ENCODE data around the gene LIN7A. TPM values are rescaled to one million over a fixed set of nuclear protein-coding genes. Genes with fewer than 3 reads are reported as not detected.

LIN7A gene
- total RNA-seq, 1 donor from 2014 or later: 27.7 TPM

DNA sequence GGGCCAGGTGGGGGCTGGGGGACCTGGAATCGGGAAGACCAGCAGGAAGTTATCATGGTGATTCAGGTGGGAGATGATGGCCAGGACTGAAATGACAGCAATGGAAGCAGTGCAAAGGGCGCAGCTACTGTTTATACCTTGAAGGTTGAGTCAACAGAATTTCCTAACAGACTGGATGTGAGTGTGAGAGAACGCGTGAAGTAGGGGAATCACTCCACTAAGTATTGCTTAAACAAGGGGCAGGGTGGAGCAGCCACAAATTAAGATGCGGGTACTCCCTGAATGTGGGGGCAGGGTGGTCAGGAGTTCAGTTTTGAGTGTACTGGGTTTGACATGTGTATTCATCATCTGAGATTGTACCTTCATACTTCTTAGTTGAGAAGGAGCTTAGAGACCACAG is 175.9 kb downstream of the LIN7A start:
- Mint-ChIP-seq H3K27ac (ENCODE audit: unreplicated experiment) (no peak overlapping the region), H3K36me3 (ENCODE audit: unreplicated experiment) (no peaks in the 10 kb centered on the region), H3K4me1 (ENCODE audit: unreplicated experiment) (peaks cover 5% of the 10 kb centered on the region), H3K9me3 (ENCODE audit: unreplicated experiment) (no peaks in the 10 kb centered on the region), H3K4me3 (ENCODE audit: unreplicated experiment) (no peak overlapping the region), H3K27me3 (ENCODE audit: unreplicated experiment) (no peaks in the 10 kb centered on the region)
- TF ChIP-seq CTCF (IDR thresholded peaks at IDR 0.05): no peak
- no peak for DNase-seq (ENCODE audit: extremely low spot score, unreplicated experiment)

- Mint-ChIP-seq H3K4me3 (ENCODE audit: unreplicated experiment) (no peak overlapping the region), H3K27me3 (ENCODE audit: unreplicated experiment) (no peaks in the 10 kb centered on the region), H3K4me1 (ENCODE audit: unreplicated experiment) (peaks cover 3% of the 10 kb centered on the region), H3K36me3 (ENCODE audit: unreplicated experiment) (no peaks in the 10 kb centered on the region), H3K27ac (ENCODE audit: unreplicated experiment) (no peak overlapping the region), H3K9me3 (ENCODE audit: unreplicated experiment) (no peaks in the 10 kb centered on the region)
- DNase-seq (ENCODE audit: extremely low spot score, unreplicated experiment): no peak
- no peak for TF ChIP-seq CTCF (IDR thresholded peaks at IDR 0.05)
These were observed 180.9 kb downstream of the LIN7A start for GRCh38 chr12:80756875-80757274.

GRCh38 chr12:80754274-80754673 is 183.5 kb downstream of the LIN7A start:
- H3K27me3 Mint-ChIP-seq (ENCODE audit: unreplicated experiment): no peaks in the 10 kb centered on the region
- no peak for DNase-seq (ENCODE audit: extremely low spot score, unreplicated experiment)
- H3K36me3 Mint-ChIP-seq (ENCODE audit: unreplicated experiment): no peaks in the 10 kb centered on the region
- no peak overlapping the region for H3K27ac Mint-ChIP-seq (ENCODE audit: unreplicated experiment)
- peaks cover 5% of the 10 kb centered on the region for H3K9me3 Mint-ChIP-seq (ENCODE audit: unreplicated experiment)
- H3K4me3 Mint-ChIP-seq (ENCODE audit: unreplicated experiment): no peak overlapping the region
- peaks cover 3% of the 10 kb centered on the region for H3K4me1 Mint-ChIP-seq (ENCODE audit: unreplicated experiment)
- no peak for TF ChIP-seq CTCF (IDR thresholded peaks at IDR 0.05)

- Mint-ChIP-seq H3K27ac (ENCODE audit: unreplicated experiment) (no peak overlapping the region), H3K9me3 (ENCODE audit: unreplicated experiment) (peaks cover 5% of the 10 kb centered on the region), H3K27me3 (ENCODE audit: unreplicated experiment) (no peaks in the 10 kb centered on the region), H3K36me3 (ENCODE audit: unreplicated experiment) (no peaks in the 10 kb centered on the region), H3K4me3 (ENCODE audit: unreplicated experiment) (no peak overlapping the region), H3K4me1 (ENCODE audit: unreplicated experiment) (peaks cover 3% of the 10 kb centered on the region)
- no peak for TF ChIP-seq CTCF (IDR thresholded peaks at IDR 0.05)
- DNase-seq (ENCODE audit: extremely low spot score, unreplicated experiment): no peak
These were observed 185.3 kb downstream of the LIN7A start for GRCh38 chr12:80752464-80752863.

DNA sequence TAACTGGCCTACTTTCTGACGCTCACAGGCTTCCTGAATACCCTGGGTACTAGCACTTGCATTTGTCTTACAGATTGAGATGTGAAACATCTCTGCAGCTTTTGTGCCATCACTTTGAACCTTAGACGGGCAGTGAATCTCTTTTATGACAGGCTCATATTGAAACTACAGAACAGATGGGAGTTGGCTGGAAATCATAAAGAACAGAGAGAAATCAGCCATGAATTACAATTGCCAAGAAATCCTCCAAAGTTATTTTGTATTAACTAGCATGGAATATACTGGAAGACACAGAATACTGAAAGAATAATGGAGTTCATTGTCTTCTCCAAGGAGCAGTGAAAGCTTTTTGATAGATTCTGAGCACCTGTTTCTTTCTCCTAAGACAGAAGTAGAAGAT is 188.3 kb downstream of the LIN7A start:
- H3K9me3 Mint-ChIP-seq (ENCODE audit: unreplicated experiment): peaks cover 5% of the 10 kb centered on the region
- no peak overlapping the region for H3K4me3 Mint-ChIP-seq (ENCODE audit: unreplicated experiment)
- no peak overlapping the region for H3K27ac Mint-ChIP-seq (ENCODE audit: unreplicated experiment)
- H3K4me1 Mint-ChIP-seq (ENCODE audit: unreplicated experiment): peaks cover 8% of the 10 kb centered on the region
- no peak for DNase-seq (ENCODE audit: extremely low spot score, unreplicated experiment)
- no peaks in the 10 kb centered on the region for H3K27me3 Mint-ChIP-seq (ENCODE audit: unreplicated experiment)
- TF ChIP-seq CTCF (IDR thresholded peaks at IDR 0.05): no peak
- no peaks in the 10 kb centered on the region for H3K36me3 Mint-ChIP-seq (ENCODE audit: unreplicated experiment)

Measured in osteocyte (in vitro differentiated cells).